Measurements from ENCODE around the gene ANO7.

The ANO7 gene

DNA sequence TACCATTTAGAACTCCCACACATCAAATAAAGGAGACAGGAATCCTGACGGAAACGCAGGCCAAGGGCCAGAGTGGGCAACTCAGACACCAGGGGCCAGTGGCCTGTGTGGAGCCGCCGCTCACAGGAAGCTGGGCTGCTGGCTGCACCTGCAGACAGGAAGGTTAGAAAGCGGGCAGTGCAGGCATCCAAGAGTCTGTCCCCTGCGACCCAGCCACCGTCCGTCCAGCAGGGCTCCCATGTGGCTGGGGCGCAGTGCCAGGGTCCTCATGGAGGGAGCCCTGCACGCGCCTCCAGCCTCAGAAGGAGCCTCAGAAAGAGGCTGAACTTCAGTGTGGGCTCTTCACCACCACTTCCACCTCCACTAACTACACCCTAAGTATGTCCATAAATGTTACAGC is 2.5 kb upstream of the ANO7 start:
- Histone ChIP-seq H3K4me1 (ENCODE audit: control insufficient read depth in 1 of 2, insufficient read depth in 1 of 2, low read depth in 1 of 2, low read length in 1 of 2) (no peaks in the 10 kb centered on the region), H3K27ac (no peak overlapping the region), H3K9me3 (no peaks in the 10 kb centered on the region), H3K36me3 (peaks cover 32% of the 10 kb centered on the region), H3K27me3 (no peaks in the 10 kb centered on the region), H3K4me3 (ENCODE audit: low read depth in 1 of 2, low read length in 1 of 2) (no peak overlapping the region)
- TF ChIP-seq, protein P1, sequence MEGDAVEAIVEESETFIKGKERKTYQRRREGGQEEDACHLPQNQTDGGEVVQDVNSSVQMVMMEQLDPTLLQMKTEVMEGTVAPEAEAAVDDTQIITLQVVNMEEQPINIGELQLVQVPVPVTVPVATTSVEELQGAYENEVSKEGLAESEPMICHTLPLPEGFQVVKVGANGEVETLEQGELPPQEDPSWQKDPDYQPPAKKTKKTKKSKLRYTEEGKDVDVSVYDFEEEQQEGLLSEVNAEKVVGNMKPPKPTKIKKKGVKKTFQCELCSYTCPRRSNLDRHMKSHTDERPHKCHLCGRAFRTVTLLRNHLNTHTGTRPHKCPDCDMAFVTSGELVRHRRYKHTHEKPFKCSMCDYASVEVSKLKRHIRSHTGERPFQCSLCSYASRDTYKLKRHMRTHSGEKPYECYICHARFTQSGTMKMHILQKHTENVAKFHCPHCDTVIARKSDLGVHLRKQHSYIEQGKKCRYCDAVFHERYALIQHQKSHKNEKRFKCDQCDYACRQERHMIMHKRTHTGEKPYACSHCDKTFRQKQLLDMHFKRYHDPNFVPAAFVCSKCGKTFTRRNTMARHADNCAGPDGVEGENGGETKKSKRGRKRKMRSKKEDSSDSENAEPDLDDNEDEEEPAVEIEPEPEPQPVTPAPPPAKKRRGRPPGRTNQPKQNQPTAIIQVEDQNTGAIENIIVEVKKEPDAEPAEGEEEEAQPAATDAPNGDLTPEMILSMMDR (IDR thresholded peaks at IDR 0.05) = no peak

- Histone ChIP-seq H3K27ac (no peak overlapping the region), H3K27me3 (no peaks in the 10 kb centered on the region), H3K4me3 (ENCODE audit: low read depth in 1 of 2, low read length in 1 of 2) (no peak overlapping the region), H3K36me3 (peaks cover 25% of the 10 kb centered on the region), H3K9me3 (no peaks in the 10 kb centered on the region), H3K4me1 (ENCODE audit: control insufficient read depth in 1 of 2, insufficient read depth in 1 of 2, low read depth in 1 of 2, low read length in 1 of 2) (no peaks in the 10 kb centered on the region)
- TF ChIP-seq, protein P1 (IDR thresholded peaks at IDR 0.05) = no peak
Measured at GRCh38 chr2:241187101-241187917, 1.2 kb upstream of the ANO7 start.

DNA sequence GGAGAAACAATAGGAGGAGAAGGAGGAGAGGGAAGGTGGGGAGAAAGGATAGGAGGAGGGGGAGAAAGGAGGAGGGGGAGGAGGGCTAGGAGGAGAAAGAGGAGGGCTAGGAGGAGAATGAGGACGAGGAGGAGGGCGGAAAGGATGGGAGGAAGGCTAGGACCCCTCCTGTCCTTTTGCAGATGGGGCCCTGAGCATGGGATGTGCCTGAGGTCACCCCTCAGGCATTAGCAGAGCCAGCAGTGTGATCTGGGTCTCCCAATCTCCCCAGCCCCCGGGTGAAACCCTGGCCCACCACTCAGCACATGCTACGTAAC is 601 bp upstream of the ANO7 start:
- H3K27ac ChIP-seq = no peak overlapping the region
- no peaks in the 10 kb centered on the region for H3K9me3 ChIP-seq
- H3K4me1 ChIP-seq (ENCODE audit: control insufficient read depth in 1 of 2, insufficient read depth in 1 of 2, low read depth in 1 of 2, low read length in 1 of 2) = no peaks in the 10 kb centered on the region
- H3K36me3 ChIP-seq = peaks cover 19% of the 10 kb centered on the region
- H3K27me3 ChIP-seq = no peaks in the 10 kb centered on the region
- no peak overlapping the region for H3K4me3 ChIP-seq (ENCODE audit: low read depth in 1 of 2, low read length in 1 of 2)
- TF ChIP-seq, protein P1 (IDR thresholded peaks at IDR 0.05) = no peak

DNA sequence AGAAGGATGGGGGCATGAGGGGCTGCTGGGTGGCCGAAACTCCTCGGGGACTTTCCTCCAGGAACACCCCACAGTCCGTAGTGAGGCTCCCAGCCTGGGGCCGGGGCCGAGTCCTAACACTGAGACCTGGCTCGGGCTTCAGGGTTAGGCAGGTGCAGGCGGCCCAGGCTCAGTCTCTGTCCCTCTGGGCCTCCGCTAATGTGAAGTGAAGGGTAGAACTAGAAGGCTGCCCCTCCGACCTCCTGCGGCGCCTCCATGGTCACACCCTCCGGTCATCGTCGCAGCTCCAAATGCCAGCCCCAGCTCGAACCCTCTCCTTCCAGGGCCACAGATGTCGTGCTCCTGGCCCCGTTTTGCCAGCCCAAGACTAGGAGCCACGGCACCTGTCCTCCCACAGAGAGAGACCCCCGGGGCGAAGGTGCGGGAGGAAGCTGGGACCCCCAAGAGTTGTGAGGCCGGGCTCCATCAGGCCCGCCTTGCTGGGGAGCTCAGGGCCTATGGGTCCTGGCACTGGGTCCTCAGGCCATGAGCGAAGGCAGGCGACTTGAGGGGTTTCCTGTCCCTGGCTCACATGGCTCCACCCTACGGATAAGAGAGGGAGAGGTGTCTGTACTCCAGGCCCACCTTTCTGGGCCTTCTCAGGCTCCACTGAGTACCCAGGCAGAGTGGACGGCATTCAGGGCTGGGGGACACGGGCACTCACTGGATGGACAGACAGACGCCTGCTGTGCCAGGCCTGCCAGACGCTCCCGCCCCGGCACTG is 797 bp downstream of the ANO7 start:
- TF ChIP-seq, protein P1 (IDR thresholded peaks at IDR 0.05) = no peak
- H3K27me3 ChIP-seq = no peaks in the 10 kb centered on the region
- H3K36me3 ChIP-seq = peaks cover 7% of the 10 kb centered on the region

GRCh38 chr2:241189856-241190201 is 1.4 kb downstream of the ANO7 start:
- Histone ChIP-seq H3K4me1 (ENCODE audit: control insufficient read depth in 1 of 2, insufficient read depth in 1 of 2, low read depth in 1 of 2, low read length in 1 of 2) (no peaks in the 10 kb centered on the region), H3K27ac (no peak overlapping the region), H3K36me3 (peaks cover 2% of the 10 kb centered on the region), H3K27me3 (no peaks in the 10 kb centered on the region), H3K9me3 (no peaks in the 10 kb centered on the region), H3K4me3 (ENCODE audit: low read depth in 1 of 2, low read length in 1 of 2) (no peak overlapping the region)
- TF ChIP-seq, protein P1 (IDR thresholded peaks at IDR 0.05) = no peak

More for the DNA sequence above, 797 bp downstream of the ANO7 start:
- Histone ChIP-seq H3K4me3 (ENCODE audit: low read depth in 1 of 2, low read length in 1 of 2) (no peak overlapping the region), H3K9me3 (no peaks in the 10 kb centered on the region), H3K27ac (no peak overlapping the region), H3K4me1 (ENCODE audit: control insufficient read depth in 1 of 2, insufficient read depth in 1 of 2, low read depth in 1 of 2, low read length in 1 of 2) (no peaks in the 10 kb centered on the region)
